HL-60/S4 (cell line): Measurements from ENCODE around the gene KRTAP4-16.
"Not testable (repeated sequence)": the region's sequence is repeated elsewhere in the genome, so short reads cannot be mapped to it uniquely, and the experiment has no call there.

Source experiments
- in situ Hi-C: fragments of 300-500 bp; cut with MboI; formaldehyde crosslinking; loops from 2 replicates; pipeline ENCODE4 v1.14.3; 2022; ENCODE audit warnings: low sequenced_read_pairs

The KRTAP4-16 gene

GRCh38 chr17:41076788-41077187, 25.2 kb downstream of the KRTAP4-16 start:
- in situ Hi-C loops: no loop called here

GRCh38 chr17:41073676-41074075, 28.3 kb downstream of the KRTAP4-16 start:
- in situ Hi-C loops: no loop called here

GRCh38 chr17:41071606-41072360, 30.2 kb downstream of the KRTAP4-16 start:
- in situ Hi-C loops: no loop called here

- in situ Hi-C loops: no loop called here
Observed at GRCh38 chr17:41069031-41069430, 33.0 kb downstream of the KRTAP4-16 start.

GRCh38 chr17:41067281-41067680, 34.7 kb downstream of the KRTAP4-16 start:
- in situ Hi-C loops: no loop called here

- in situ Hi-C loops: no loop called here
Observed at GRCh38 chr17:41065829-41066624, 36.0 kb downstream of the KRTAP4-16 start, which contains the start of gene KRTAP2-4. TSS of gene KRTAP2-4 (minus strand) at chr17:41065879. CDS start at chr17:41065845, 34 bp downstream.

GRCh38 chr17:41065016-41065689, 36.9 kb downstream of the KRTAP4-16 start:
- in situ Hi-C loops: not testable (repeated sequence)

- in situ Hi-C loops: no loop called here
Observed at GRCh38 chr17:41064301-41064700, 37.7 kb downstream of the KRTAP4-16 start.

GRCh38 chr17:41063449-41063848, 38.6 kb downstream of the KRTAP4-16 start:
- in situ Hi-C loops: no loop called here

- in situ Hi-C loops: no loop called here
Observed at GRCh38 chr17:41061964-41062363, 40.0 kb downstream of the KRTAP4-16 start.

GRCh38 chr17:41060052-41060604, 41.9 kb downstream of the KRTAP4-16 start, which contains the start of gene KRTAP2-3:
TSS of gene KRTAP2-3 (minus strand) at chr17:41060114. CDS start at chr17:41060050, 64 bp downstream.
- in situ Hi-C loops: no loop called here

GRCh38 chr17:41059276-41060051, 42.5 kb downstream of the KRTAP4-16 start:
- in situ Hi-C loops: not testable (repeated sequence)

- in situ Hi-C loops: no loop called here
Observed at GRCh38 chr17:41058741-41059140, 43.3 kb downstream of the KRTAP4-16 start.

- in situ Hi-C loops: no loop called here
Observed at GRCh38 chr17:41057547-41057946, 44.5 kb downstream of the KRTAP4-16 start.

GRCh38 chr17:41055130-41055529, 46.9 kb downstream of the KRTAP4-16 start, which contains the start of gene KRTAP2-2:
TSS of gene KRTAP2-2 (minus strand) at chr17:41055230. CDS start at chr17:41055211, 19 bp downstream.
- in situ Hi-C loops: not testable (repeated sequence)

GRCh38 chr17:41054556-41054955, 47.5 kb downstream of the KRTAP4-16 start:
- in situ Hi-C loops: not testable (repeated sequence)

GRCh38 chr17:41054025-41054424, 48.0 kb downstream of the KRTAP4-16 start:
- in situ Hi-C loops: no loop called here

- in situ Hi-C loops: no loop called here
Observed at GRCh38 chr17:41052566-41052965, 49.4 kb downstream of the KRTAP4-16 start.
